ENCODE measurements around the gene GRIA4.
"Not testable (repeated sequence)": the region's sequence is repeated elsewhere in the genome, so short reads cannot be mapped to it uniquely, and the experiment has no call there.

Gene GRIA4

GRCh38 chr11:105754260-105754659 lies 144.4 kb downstream of the GRIA4 start:
- H3K27me3 ChIP-seq (ENCODE audit: control insufficient read depth, insufficient read depth, low read length) = no peaks in the 10 kb centered on the region
- no peak overlapping the region for H3K9ac ChIP-seq (ENCODE audit: low read depth, low read length)
- H3K36me3 ChIP-seq (ENCODE audit: control insufficient read depth, insufficient read depth, low read length) = no peaks in the 10 kb centered on the region
- no peaks in the 10 kb centered on the region for H3K9me3 ChIP-seq (ENCODE audit: control insufficient read depth, insufficient read depth, low read length)
- peaks cover 9% of the 10 kb centered on the region for H3K4me1 ChIP-seq (ENCODE audit: control insufficient read depth, insufficient read depth, low read length)
- no peak overlapping the region for H3K4me3 ChIP-seq (ENCODE audit: low read depth, low read length)
- no peak overlapping the region for H3K27ac ChIP-seq (ENCODE audit: low read depth, low read length)

DNA sequence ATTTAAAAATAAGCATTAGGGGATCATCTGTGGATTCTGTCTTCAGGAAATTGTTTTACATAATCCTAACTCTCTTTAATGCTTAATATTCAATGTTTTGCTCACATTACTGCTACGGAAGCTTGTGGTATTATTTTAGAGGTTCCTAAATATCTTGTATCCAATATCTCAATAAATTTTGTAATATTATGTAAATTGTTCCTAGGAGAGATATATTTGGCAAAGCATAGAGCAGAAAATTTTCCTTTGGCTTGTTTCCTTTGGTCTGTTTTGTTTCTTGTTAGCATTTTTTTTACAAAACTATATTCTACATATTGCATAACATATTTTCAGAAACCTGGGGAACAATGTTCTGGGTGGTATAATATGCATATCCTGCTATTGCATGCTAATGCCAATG lies 144.8 kb downstream of the GRIA4 start:
- no peaks in the 10 kb centered on the region for H3K9me3 ChIP-seq (ENCODE audit: control insufficient read depth, insufficient read depth, low read length)
- H3K4me1 ChIP-seq (ENCODE audit: control insufficient read depth, insufficient read depth, low read length) = peaks cover 9% of the 10 kb centered on the region
- H3K4me3 ChIP-seq (ENCODE audit: low read depth, low read length) = no peak overlapping the region
- H3K27ac ChIP-seq (ENCODE audit: low read depth, low read length) = no peak overlapping the region
- no peaks in the 10 kb centered on the region for H3K27me3 ChIP-seq (ENCODE audit: control insufficient read depth, insufficient read depth, low read length)
- H3K36me3 ChIP-seq (ENCODE audit: control insufficient read depth, insufficient read depth, low read length) = no peaks in the 10 kb centered on the region
- H3K9ac ChIP-seq (ENCODE audit: low read depth, low read length) = no peak overlapping the region

DNA sequence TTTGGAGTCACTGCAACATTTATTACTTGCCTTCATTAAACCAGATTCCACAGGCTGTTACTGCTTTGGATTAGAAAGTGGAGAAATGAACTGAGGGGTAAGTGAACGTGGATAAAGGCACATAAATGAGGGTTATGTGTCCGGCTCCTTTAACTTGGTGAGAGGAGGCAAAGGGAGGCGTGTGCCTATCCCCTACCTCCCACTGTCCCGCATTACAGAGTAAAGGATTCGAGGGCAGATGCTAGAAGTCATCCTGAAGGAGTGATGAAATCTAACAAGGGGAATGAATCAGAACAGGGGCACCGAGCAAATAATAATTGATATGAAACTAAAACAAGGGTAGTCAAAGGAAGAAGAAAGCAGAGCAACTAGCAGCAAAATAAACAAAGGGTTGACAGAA lies 147.2 kb downstream of the GRIA4 start:
- Histone ChIP-seq H3K4me3 (ENCODE audit: low read depth, low read length) (no peak overlapping the region), H3K27ac (ENCODE audit: low read depth, low read length) (no peak overlapping the region), H3K4me1 (ENCODE audit: control insufficient read depth, insufficient read depth, low read length) (peaks cover 9% of the 10 kb centered on the region), H3K27me3 (ENCODE audit: control insufficient read depth, insufficient read depth, low read length) (no peaks in the 10 kb centered on the region), H3K9me3 (ENCODE audit: control insufficient read depth, insufficient read depth, low read length) (no peaks in the 10 kb centered on the region), H3K36me3 (ENCODE audit: control insufficient read depth, insufficient read depth, low read length) (no peaks in the 10 kb centered on the region), H3K9ac (ENCODE audit: low read depth, low read length) (no peak overlapping the region)

DNA sequence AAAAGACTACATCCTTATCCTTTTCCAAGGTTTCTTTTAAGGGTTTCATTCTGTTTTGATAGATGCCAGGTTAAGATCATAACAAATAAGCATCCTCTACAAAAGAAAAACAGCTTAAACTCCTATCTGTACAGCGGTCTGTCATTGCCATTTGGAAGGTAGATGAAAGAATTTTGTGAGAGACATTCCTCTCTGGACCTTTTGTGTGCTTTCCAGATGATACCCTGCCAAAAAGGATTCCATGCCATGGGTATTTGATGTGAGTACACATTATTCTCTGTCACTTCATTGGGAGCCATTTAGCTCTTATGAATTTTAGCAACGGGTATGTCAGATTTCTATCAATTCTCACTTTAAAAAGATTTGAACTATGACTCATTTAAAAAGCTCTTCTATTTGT lies 153.7 kb downstream of the GRIA4 start:
- H3K9ac ChIP-seq (ENCODE audit: low read depth, low read length) = no peak overlapping the region
- no peak overlapping the region for H3K4me3 ChIP-seq (ENCODE audit: low read depth, low read length)
- no peaks in the 10 kb centered on the region for H3K36me3 ChIP-seq (ENCODE audit: control insufficient read depth, insufficient read depth, low read length)
- H3K27me3 ChIP-seq (ENCODE audit: control insufficient read depth, insufficient read depth, low read length) = no peaks in the 10 kb centered on the region
- H3K27ac ChIP-seq (ENCODE audit: low read depth, low read length) = no peak overlapping the region
- H3K4me1 ChIP-seq (ENCODE audit: control insufficient read depth, insufficient read depth, low read length) = no peaks in the 10 kb centered on the region
- no peaks in the 10 kb centered on the region for H3K9me3 ChIP-seq (ENCODE audit: control insufficient read depth, insufficient read depth, low read length)

GRCh38 chr11:105767931-105768330 lies 158.1 kb downstream of the GRIA4 start:
- Histone ChIP-seq H3K9me3 (ENCODE audit: control insufficient read depth, insufficient read depth, low read length) (no peaks in the 10 kb centered on the region), H3K27ac (ENCODE audit: low read depth, low read length) (no peak overlapping the region), H3K36me3 (ENCODE audit: control insufficient read depth, insufficient read depth, low read length) (no peaks in the 10 kb centered on the region), H3K9ac (ENCODE audit: low read depth, low read length) (no peak overlapping the region), H3K27me3 (ENCODE audit: control insufficient read depth, insufficient read depth, low read length) (no peaks in the 10 kb centered on the region), H3K4me1 (ENCODE audit: control insufficient read depth, insufficient read depth, low read length) (no peaks in the 10 kb centered on the region), H3K4me3 (ENCODE audit: low read depth, low read length) (no peak overlapping the region)

GRCh38 chr11:105769627-105770026 lies 159.8 kb downstream of the GRIA4 start:
- Histone ChIP-seq H3K36me3 (ENCODE audit: control insufficient read depth, insufficient read depth, low read length) (no peaks in the 10 kb centered on the region), H3K9me3 (ENCODE audit: control insufficient read depth, insufficient read depth, low read length) (no peaks in the 10 kb centered on the region), H3K4me1 (ENCODE audit: control insufficient read depth, insufficient read depth, low read length) (no peaks in the 10 kb centered on the region), H3K27ac (ENCODE audit: low read depth, low read length) (no peak overlapping the region), H3K9ac (ENCODE audit: low read depth, low read length) (no peak overlapping the region), H3K27me3 (ENCODE audit: control insufficient read depth, insufficient read depth, low read length) (no peaks in the 10 kb centered on the region), H3K4me3 (ENCODE audit: low read depth, low read length) (no peak overlapping the region)

- not testable (repeated sequence) for H3K9me3 ChIP-seq (ENCODE audit: control insufficient read depth, insufficient read depth, low read length)
Measured at GRCh38 chr11:105773452-105773851, 163.6 kb downstream of the GRIA4 start.

GRCh38 chr11:105774899-105775298 lies 165.0 kb downstream of the GRIA4 start:
- Histone ChIP-seq H3K36me3 (ENCODE audit: control insufficient read depth, insufficient read depth, low read length) (no peaks in the 10 kb centered on the region), H3K4me1 (ENCODE audit: control insufficient read depth, insufficient read depth, low read length) (no peaks in the 10 kb centered on the region), H3K9ac (ENCODE audit: low read depth, low read length) (no peak overlapping the region), H3K27ac (ENCODE audit: low read depth, low read length) (no peak overlapping the region), H3K9me3 (ENCODE audit: control insufficient read depth, insufficient read depth, low read length) (no peaks in the 10 kb centered on the region), H3K27me3 (ENCODE audit: control insufficient read depth, insufficient read depth, low read length) (no peaks in the 10 kb centered on the region), H3K4me3 (ENCODE audit: low read depth, low read length) (no peak overlapping the region)

More at GRCh38 chr11:105773452-105773851, 163.6 kb downstream of the GRIA4 start:
- not testable (repeated sequence) for H3K36me3 ChIP-seq (ENCODE audit: control insufficient read depth, insufficient read depth, low read length); H3K27me3 ChIP-seq (ENCODE audit: control insufficient read depth, insufficient read depth, low read length); H3K9ac ChIP-seq (ENCODE audit: low read depth, low read length); H3K4me3 ChIP-seq (ENCODE audit: low read depth, low read length); H3K27ac ChIP-seq (ENCODE audit: low read depth, low read length); H3K4me1 ChIP-seq (ENCODE audit: control insufficient read depth, insufficient read depth, low read length)

DNA sequence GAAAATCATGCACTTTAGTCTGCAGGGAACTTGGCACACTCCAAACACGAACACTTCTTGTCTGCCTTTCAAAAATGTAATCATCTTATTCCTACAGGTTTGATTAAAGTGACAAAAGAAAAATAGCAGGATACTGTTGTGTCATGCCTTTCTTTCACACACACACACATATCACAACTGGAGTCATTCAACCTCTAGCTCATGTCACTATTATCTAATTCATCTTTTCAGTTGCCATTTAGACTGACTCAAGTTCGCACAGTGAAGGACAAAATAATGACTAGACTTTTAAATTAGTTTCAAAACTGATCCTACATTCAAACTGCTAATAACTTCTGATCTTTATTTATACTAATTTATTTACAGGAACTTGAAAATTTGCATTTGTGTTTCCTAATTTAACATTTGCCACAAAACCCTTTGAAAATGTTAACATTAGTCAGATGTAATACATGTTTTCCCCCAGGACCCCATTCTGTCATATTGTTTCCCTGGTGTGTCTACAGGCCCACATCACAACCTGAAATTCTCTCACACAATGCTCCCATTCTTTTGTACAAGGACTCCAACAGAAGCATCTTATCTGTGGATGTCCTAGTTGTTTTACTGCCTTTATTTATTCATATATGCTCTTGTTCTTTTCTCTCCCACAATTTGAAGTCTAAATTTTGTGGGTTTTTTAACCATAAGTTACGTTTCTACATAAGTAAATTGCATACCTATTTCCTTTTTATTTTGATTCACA lies 171.1 kb downstream of the GRIA4 start:
- Histone ChIP-seq H3K27me3 (ENCODE audit: control insufficient read depth, insufficient read depth, low read length) (no peaks in the 10 kb centered on the region), H3K27ac (ENCODE audit: low read depth, low read length) (no peak overlapping the region), H3K9me3 (ENCODE audit: control insufficient read depth, insufficient read depth, low read length) (no peaks in the 10 kb centered on the region), H3K9ac (ENCODE audit: low read depth, low read length) (no peak overlapping the region), H3K4me3 (ENCODE audit: low read depth, low read length) (no peak overlapping the region), H3K4me1 (ENCODE audit: control insufficient read depth, insufficient read depth, low read length) (no peaks in the 10 kb centered on the region), H3K36me3 (ENCODE audit: control insufficient read depth, insufficient read depth, low read length) (no peaks in the 10 kb centered on the region)

DNA sequence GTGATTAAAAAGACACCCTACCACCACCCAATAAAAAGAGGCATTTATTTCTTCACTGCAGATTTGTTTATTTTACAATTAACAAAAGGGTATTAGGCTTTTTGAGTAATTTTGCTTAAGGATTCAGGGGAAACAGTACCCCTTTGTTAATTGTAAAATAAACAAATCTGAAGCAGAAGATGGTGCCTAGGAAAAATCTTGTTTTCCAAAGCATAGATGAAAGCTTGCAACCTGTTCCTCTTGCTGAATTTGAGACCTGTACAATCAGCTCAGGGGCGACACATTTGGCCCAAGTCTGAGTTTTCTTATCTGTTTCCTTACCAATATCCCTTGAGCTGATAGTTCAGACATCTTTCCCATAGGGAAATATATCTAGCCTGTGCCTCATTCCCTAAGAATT lies 171.9 kb downstream of the GRIA4 start:
- Histone ChIP-seq H3K4me1 (ENCODE audit: control insufficient read depth, insufficient read depth, low read length) (no peaks in the 10 kb centered on the region), H3K27ac (ENCODE audit: low read depth, low read length) (no peak overlapping the region), H3K9ac (ENCODE audit: low read depth, low read length) (no peak overlapping the region), H3K27me3 (ENCODE audit: control insufficient read depth, insufficient read depth, low read length) (no peaks in the 10 kb centered on the region), H3K9me3 (ENCODE audit: control insufficient read depth, insufficient read depth, low read length) (no peaks in the 10 kb centered on the region), H3K36me3 (ENCODE audit: control insufficient read depth, insufficient read depth, low read length) (no peaks in the 10 kb centered on the region), H3K4me3 (ENCODE audit: low read depth, low read length) (no peak overlapping the region)

DNA sequence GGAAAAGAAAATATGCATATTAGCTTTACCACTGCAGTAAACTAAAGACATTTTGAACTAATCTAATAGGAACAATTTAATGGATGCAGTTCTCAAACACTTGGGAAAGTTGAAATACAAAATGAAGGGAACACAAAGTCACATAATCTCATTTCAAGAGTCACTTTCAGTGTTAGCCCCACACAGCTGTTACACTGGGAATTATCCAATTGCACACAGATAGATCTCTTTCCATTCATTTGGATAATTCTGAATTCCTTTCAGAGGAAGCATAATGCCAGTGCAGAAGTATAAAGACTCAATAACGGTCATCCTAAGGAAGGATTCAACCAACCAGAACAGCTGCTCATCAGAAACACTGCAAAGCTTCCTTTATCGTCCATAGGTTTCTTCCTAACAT lies 173.3 kb downstream of the GRIA4 start:
- Histone ChIP-seq H3K4me1 (ENCODE audit: control insufficient read depth, insufficient read depth, low read length) (0 out of 2 replicates have a peak, but pooled peaks cover 7% of the 10 kb centered on the region), H3K27ac (ENCODE audit: low read depth, low read length) (no peak overlapping the region), H3K4me3 (ENCODE audit: low read depth, low read length) (no peak overlapping the region), H3K9ac (ENCODE audit: low read depth, low read length) (no peak overlapping the region), H3K27me3 (ENCODE audit: control insufficient read depth, insufficient read depth, low read length) (no peaks in the 10 kb centered on the region), H3K9me3 (ENCODE audit: control insufficient read depth, insufficient read depth, low read length) (no peaks in the 10 kb centered on the region), H3K36me3 (ENCODE audit: control insufficient read depth, insufficient read depth, low read length) (no peaks in the 10 kb centered on the region)
